Activated T-cell treated with anti-CD3 and anti-CD28 coated beads, Interleukin-2, amount 50 U/mL, for 72 hours (primary cell): ENCODE measurements around the gene MMEL1. TPM values are rescaled to one million over a fixed set of nuclear protein-coding genes. Genes with fewer than 3 reads are reported as not detected.
"Not testable (repeated sequence)": the region's sequence is repeated elsewhere in the genome, so short reads cannot be mapped to it uniquely, and the experiment has no call there.

Experiments
- ATAC-seq, 2 donors: fragments of 150-1000 bp; cut with Tn5 transposase; replicated peaks in 1 of 2; 2 replicates each; pipeline ENCODE4 v1.10.0; 2021; ENCODE audit warnings: moderate library complexity in 2 of 2, mild to moderate bottlenecking in 1 of 2
- DNase-seq, 2 donors: peaks; one replicate each; pipeline ENCODE4 v3.0.0; 2021 to 2022; ENCODE audit warnings: mixed read lengths in 1 of 2
- H3K27ac Mint-ChIP-seq: one replicate; pipeline ENCODE4 v1.8.0; 2022; ENCODE audit warnings: mild to moderate bottlenecking, moderate library complexity, mixed read lengths
- H3K27me3 Mint-ChIP-seq: one replicate; pipeline ENCODE4 v1.8.0; 2022; ENCODE audit warnings: low read depth, mixed read lengths
- H3K36me3 Mint-ChIP-seq, 2 donors: one replicate each; pipeline ENCODE4 v1.8.0; 2022; ENCODE audit warnings: mixed read lengths in 2 of 2, mild to moderate bottlenecking in 1 of 2; ENCODE audit not compliant: insufficient read depth in 2 of 2
- H3K4me1 Mint-ChIP-seq: one replicate; pipeline ENCODE4 v1.8.0; 2022; ENCODE audit warnings: low read depth, mixed read lengths
- H3K4me3 Mint-ChIP-seq, 2 donors: one replicate each; pipeline ENCODE4 v1.8.0; 2022; ENCODE audit warnings: mild to moderate bottlenecking in 2 of 2, mixed read lengths in 2 of 2, moderate library complexity in 2 of 2
- H3K9me3 Mint-ChIP-seq, 2 donors: one replicate each; pipeline ENCODE4 v1.8.0; 2022; ENCODE audit warnings: mixed read lengths in 2 of 2
- total RNA-seq, 2 donors: library from RNA; stranded (reverse); gene quantifications; one replicate each; pipeline ENCODE4 v1.2.3, GENCODE V29; 2022

The MMEL1 gene
- total RNA-seq, 2 donors from 2014 or later: 1.5 to 1.9 TPM

DNA sequence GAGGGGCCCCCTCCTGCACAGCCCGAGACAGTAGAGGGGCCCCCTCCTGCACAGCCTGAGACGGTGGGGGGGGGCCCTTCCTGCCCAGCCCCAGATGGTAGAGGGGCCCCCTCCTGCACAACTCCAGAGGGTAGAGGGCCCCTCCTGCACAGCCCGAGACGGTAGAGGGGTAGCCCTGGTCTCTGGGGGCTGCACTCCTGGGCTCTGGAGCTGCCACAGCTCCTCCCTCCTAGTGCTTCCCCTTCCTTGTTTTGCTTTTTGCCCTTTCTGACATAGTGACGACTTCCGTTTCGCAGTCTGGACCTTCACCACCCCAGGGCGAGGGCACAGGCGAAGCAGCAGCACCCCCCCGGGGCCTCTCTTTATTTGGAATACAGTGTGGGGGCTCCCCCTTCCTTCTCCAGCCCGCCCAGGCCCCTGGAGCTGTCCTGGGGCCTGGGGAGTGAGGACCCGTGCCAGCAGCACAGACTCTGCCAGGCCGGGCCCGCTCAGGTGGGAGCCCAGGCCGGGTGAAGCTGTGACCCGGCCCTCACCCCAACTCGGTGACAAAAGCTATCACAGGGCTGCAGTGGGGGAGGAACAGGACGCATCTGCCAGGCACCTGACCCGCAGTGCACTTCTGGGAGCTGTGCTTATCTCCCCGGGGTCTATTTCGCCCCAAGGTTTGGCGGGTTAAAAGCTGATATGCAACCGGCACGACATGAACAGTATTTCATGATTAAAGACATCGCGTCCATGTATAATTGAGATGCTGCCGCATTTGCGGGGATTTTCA, 47.3 kb downstream of the MMEL1 start:
- peak overlapping the region; percentile 91 for H3K27ac Mint-ChIP-seq
- ATAC-seq (peak; percentile 46 to 52), DNase-seq (peak; percentile 74 to 76)
- no peaks in the 10 kb centered on the region for H3K9me3 Mint-ChIP-seq
- H3K36me3 Mint-ChIP-seq: peaks cover 2 to 6% of the 10 kb centered on the region in 2 donors
- H3K4me3 Mint-ChIP-seq: peak overlapping the region; percentile 95 to 98
- no peaks in the 10 kb centered on the region for H3K27me3 Mint-ChIP-seq
- H3K4me1 Mint-ChIP-seq: peaks cover 47% of the 10 kb centered on the region

DNA sequence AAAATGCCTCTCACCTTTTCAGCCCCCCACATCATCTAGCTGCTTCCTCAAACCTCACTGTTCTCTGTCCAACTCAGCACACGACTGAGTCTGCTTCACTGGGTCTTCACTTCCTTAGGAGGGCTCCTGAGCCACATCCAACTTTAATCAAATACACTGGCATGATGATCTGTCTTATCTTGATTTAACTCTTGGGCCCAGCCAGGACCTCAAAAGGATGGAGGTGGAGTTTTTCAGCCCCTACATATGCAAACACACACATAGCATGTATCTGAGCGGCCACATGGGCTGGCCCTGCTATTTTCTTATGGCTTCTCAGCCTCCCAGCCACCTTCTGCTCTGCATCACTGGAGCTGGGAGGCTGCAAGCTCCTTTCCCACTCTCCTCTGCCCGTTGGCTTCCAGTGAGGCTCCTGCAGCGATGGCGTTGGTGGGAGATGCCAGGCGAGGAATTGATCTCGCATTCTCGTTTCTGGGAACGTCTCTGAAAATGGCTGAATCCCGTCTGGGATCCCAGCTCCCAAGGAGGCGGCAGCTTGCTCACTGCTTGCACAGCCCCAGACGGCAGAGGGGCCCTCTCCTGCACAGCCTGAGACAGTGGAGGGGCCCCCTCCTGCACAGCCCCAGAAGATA, 48.0 kb downstream of the MMEL1 start:
- peak overlapping the region; percentile 95 to 98 for H3K4me3 Mint-ChIP-seq
- H3K9me3 Mint-ChIP-seq: no peaks in the 10 kb centered on the region
- ATAC-seq: no peak
- H3K36me3 Mint-ChIP-seq: peaks cover 2 to 6% of the 10 kb centered on the region in 2 donors
- no peaks in the 10 kb centered on the region for H3K27me3 Mint-ChIP-seq
- peak overlapping the region; percentile 11 for H3K27ac Mint-ChIP-seq
- DNase-seq: no peak
- H3K4me1 Mint-ChIP-seq: peaks cover 51% of the 10 kb centered on the region

DNA sequence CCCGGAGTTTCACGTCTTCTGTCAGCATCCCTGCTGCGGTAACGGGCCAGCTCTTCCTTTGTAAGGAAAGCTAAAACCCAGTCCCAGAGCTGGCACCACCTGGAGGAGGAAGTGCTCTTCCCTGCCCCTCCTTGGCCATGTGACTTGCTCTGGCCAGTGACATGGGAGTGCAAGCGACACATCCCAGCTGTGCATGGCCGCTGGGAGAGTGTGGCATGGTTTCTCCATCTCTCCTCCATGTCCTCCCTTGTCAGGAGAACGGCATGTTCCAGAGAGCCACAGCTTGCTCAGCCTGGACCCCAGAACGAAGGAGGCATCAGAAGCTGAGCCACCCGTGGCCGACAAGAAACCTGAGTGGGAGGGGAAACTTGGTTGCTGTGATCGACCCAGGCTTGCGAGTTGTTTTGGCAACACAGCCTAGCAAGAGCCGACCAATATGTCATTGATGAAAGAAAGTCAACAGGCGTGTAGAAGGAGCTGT, 48.9 kb downstream of the MMEL1 start:
- peaks cover 60% of the 10 kb centered on the region for H3K4me1 Mint-ChIP-seq
- ATAC-seq: no peak
- H3K27ac Mint-ChIP-seq: peak overlapping the region; percentile 11

DNA sequence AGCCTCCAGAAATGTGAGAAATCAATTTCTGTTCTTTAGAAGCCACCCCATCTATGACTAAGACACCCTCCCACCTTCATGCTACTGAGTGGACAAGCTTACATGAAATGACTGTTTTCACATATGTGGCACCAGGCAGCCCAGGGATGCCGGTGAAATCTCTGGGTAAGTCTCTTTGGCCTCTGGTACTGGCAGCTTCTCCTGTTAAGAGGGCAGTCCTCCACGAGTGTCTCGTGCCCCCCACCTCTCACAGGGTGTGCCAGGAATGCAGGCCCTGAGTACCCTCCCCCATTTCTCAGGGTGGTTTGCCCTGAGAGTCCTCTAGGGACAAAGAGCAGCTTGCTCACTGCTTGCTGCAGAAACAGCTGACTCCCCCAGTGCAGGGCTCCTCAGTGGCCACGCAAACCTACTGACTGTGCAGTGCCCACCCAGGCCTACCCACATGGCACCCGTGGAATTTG, 49.5 kb downstream of the MMEL1 start:
- DNase-seq (peak; percentile 56 to 65), ATAC-seq (peak; percentile 24 to 29)
- no peaks in the 10 kb centered on the region for H3K27me3 Mint-ChIP-seq
- H3K4me3 Mint-ChIP-seq: peak overlapping the region; percentile 95 to 98
- H3K27ac Mint-ChIP-seq: peak overlapping the region; percentile 11
- H3K9me3 Mint-ChIP-seq: peaks cover 0 to 3% of the 10 kb centered on the region in 2 donors
- peaks cover 6% of the 10 kb centered on the region in 2 donors for H3K36me3 Mint-ChIP-seq
- H3K4me1 Mint-ChIP-seq: peaks cover 65% of the 10 kb centered on the region

More for the DNA sequence above, 48.9 kb downstream of the MMEL1 start:
- Mint-ChIP-seq H3K4me3 (peak overlapping the region; percentile 95 to 98), H3K36me3 (peaks cover 4 to 6% of the 10 kb centered on the region in 2 donors), H3K27me3 (no peaks in the 10 kb centered on the region), H3K9me3 (peaks cover 0 to 1% of the 10 kb centered on the region in 2 donors)
- DNase-seq: peak; percentile 52 to 56

DNA sequence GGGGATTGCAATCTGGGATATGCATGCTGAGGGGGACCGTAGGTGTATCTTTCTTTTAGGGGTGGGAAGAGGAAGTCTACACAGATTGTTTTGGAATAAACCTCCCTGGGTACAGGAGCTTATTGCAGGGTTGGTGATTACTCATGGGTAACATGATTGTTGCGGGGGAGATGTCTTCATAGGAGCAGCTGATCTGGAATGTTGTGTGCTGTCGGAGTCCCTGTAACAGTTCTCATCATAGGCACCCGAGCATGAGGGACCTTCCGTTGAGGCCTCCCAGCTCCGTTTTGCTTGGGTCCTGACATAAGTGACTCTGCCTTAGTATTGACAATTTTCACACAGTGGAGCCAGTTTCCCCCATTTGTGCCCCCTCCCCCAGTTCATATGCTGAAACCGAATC, 50.4 kb downstream of the MMEL1 start:
- peaks cover 6% of the 10 kb centered on the region in 2 donors for H3K36me3 Mint-ChIP-seq

DNA sequence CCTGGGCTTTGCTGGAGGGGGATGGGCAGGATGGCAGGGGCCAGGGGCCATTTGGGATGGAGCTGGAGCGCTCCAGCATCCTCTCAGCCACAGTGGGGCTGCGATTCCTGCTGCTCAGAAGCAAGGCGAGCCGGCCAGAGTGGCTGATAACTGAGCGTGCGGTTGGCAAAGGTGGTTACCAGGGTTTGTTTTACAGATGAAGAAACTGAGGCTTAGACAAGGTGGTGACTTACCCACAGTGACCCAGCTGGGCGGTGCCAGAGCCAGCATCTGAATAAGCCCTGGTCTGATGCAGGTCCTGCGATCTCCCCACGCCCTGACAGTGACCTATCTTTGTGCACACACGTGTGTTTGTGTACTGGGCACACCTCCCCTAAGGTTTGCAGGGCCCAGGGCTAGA, 52.1 kb downstream of the MMEL1 start:
- peaks cover 88% of the 10 kb centered on the region for H3K4me1 Mint-ChIP-seq
- ATAC-seq: no peak
- peaks cover 3 to 6% of the 10 kb centered on the region in 2 donors for H3K36me3 Mint-ChIP-seq
- DNase-seq: no peak
- peak overlapping the region in 1 of 2 donors; percentile 58 for H3K4me3 Mint-ChIP-seq
- no peak overlapping the region for H3K27ac Mint-ChIP-seq
- no peaks in the 10 kb centered on the region for H3K27me3 Mint-ChIP-seq
- peaks cover 0 to 3% of the 10 kb centered on the region in 2 donors for H3K9me3 Mint-ChIP-seq

More for the DNA sequence above, 50.4 kb downstream of the MMEL1 start:
- Mint-ChIP-seq H3K4me1 (peaks cover 75% of the 10 kb centered on the region), H3K27me3 (no peaks in the 10 kb centered on the region), H3K27ac (no peak overlapping the region), H3K4me3 (no peak overlapping the region), H3K9me3 (peaks cover 0 to 3% of the 10 kb centered on the region in 2 donors)
- no peak for ATAC-seq
- no peak for DNase-seq

DNA sequence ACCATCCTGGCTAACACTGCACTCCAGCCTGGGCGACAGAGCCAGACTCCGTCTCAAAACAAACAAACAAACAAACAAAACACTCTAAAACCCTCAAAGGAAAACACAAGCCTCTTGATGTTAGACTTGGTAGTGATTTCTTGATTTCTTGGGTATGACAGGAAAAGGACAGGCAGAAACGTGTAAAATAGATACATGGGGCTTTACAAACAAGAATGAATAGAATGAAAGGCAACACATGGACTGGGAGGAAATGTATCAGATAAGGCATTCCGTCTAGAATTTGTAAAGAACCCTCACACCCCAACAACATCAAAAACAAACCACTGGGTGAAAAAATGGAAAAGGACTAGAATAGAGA, 54.1 kb downstream of the MMEL1 start:
- peaks cover 9% of the 10 kb centered on the region in 2 donors for H3K36me3 Mint-ChIP-seq
- peak overlapping the region; percentile 90 for H3K27ac Mint-ChIP-seq
- peaks cover 74% of the 10 kb centered on the region for H3K4me1 Mint-ChIP-seq
- H3K4me3 Mint-ChIP-seq: peak overlapping the region; percentile 64 to 74
- ATAC-seq (no peak), DNase-seq (no peak)
- H3K27me3 Mint-ChIP-seq: no peaks in the 10 kb centered on the region
- H3K9me3 Mint-ChIP-seq: peaks cover 2 to 10% of the 10 kb centered on the region in 2 donors

DNA sequence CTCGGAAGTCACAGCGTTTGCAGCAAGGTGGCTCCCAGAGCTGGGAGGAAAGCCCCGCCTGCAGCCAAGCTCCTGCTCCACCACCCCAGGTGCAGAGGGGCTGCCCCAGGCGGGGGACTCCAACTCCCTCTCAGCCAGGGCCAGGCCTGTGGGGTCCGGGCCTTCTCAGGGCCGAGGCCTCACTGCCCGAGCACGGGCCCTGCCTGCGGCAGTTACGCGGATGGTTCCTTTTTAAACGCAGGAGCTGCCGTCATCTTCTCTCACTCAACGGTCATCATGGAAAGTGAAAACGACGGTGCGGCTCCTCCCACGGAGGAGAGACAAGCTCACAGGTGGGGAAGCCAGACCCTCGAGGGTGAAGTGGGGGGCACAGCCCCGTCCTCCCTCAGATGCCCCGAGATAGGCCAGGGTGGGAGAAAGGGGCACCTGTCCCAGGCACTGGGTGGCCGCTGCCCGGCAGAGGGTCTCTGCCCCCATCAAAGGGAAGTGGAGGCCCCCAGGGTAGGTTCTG, 55.2 kb downstream of the MMEL1 start:
- H3K9me3 Mint-ChIP-seq: peaks cover 11 to 19% of the 10 kb centered on the region in 2 donors
- peak; percentile 37 to 54 for DNase-seq
- peaks cover 63% of the 10 kb centered on the region for H3K4me1 Mint-ChIP-seq
- peak overlapping the region; percentile 64 to 74 for H3K4me3 Mint-ChIP-seq
- ATAC-seq: peak; percentile 58 to 62
- peak overlapping the region; percentile 90 for H3K27ac Mint-ChIP-seq
- H3K27me3 Mint-ChIP-seq: not testable (repeated sequence)
- peaks cover 17 to 20% of the 10 kb centered on the region in 2 donors for H3K36me3 Mint-ChIP-seq

DNA sequence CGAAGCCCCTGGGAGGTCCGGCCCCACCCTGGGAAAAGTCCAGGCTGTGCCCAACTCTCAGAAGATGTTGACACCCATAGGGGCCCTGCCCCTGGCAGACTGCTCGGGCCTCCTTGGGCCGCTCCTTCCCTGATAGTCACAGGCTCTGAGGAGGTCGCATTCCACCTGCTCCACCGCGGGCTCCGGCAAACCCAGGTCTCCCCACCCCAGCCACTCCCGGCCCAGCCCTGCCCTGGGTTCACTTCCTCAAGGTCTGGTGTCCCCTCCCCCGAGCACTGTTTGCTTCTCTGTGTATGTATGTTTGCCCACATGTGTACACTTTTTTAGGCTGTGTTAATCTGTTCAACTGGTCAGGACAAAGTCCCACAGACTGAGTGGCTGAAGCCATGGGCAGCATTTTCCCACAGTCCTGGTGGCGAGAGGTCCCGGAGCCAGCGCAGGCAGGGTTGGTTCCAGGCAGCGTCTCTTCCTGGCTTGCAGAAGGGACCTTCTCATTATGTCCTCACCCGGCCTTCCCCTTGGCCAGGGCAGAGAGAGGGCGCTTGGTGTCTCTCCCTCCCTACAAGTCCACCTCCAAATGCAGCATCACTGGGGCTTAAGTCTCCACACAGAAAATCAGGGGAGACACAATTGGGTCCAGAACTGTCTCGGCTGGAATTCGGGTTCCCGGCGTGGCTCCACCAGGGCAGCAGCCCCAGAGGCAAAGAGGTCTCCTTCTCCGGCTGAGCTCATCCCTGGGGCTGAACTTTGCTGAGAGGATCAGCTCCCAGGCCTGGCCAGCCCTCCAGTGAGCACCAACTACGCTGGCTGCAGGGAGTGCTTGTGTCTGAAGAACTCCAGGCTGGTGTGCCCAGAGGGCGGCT, 56.8 kb downstream of the MMEL1 start:
- H3K27ac Mint-ChIP-seq: no peak overlapping the region
- H3K4me1 Mint-ChIP-seq: peaks cover 47% of the 10 kb centered on the region
- H3K27me3 Mint-ChIP-seq: no peaks in the 10 kb centered on the region
- H3K36me3 Mint-ChIP-seq: peaks cover 20% of the 10 kb centered on the region in 2 donors
- H3K4me3 Mint-ChIP-seq: peak overlapping the region; percentile 21 to 43
- no peak for ATAC-seq
- peaks cover 13 to 21% of the 10 kb centered on the region in 2 donors for H3K9me3 Mint-ChIP-seq
- DNase-seq: no peak

DNA sequence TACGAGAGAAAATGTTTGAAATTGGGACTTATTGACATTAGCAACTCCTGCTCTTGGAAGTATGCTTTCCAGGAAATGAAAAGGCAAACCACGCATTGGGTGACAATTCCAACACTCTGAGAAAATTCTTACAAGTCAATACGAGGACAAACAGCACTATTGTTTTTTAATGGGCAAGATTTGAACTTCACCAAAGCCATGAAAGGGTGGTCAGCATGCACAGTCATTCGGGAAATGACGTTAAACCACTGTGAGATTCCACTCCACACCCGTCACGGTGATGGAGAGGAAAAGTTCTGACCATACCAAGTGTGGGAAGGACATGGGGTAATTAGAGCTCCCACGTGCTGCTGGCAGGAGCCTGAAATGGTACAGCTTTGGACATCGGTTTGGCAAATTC, 58.5 kb downstream of the MMEL1 start:
- no peak for ATAC-seq
- peaks cover 33% of the 10 kb centered on the region for H3K4me1 Mint-ChIP-seq
- H3K4me3 Mint-ChIP-seq: no peak overlapping the region
- H3K36me3 Mint-ChIP-seq: peaks cover 20 to 22% of the 10 kb centered on the region in 2 donors
- no peak for DNase-seq
- peaks cover 13 to 21% of the 10 kb centered on the region in 2 donors for H3K9me3 Mint-ChIP-seq
- H3K27ac Mint-ChIP-seq: peak overlapping the region; percentile 13
- no peaks in the 10 kb centered on the region for H3K27me3 Mint-ChIP-seq

DNA sequence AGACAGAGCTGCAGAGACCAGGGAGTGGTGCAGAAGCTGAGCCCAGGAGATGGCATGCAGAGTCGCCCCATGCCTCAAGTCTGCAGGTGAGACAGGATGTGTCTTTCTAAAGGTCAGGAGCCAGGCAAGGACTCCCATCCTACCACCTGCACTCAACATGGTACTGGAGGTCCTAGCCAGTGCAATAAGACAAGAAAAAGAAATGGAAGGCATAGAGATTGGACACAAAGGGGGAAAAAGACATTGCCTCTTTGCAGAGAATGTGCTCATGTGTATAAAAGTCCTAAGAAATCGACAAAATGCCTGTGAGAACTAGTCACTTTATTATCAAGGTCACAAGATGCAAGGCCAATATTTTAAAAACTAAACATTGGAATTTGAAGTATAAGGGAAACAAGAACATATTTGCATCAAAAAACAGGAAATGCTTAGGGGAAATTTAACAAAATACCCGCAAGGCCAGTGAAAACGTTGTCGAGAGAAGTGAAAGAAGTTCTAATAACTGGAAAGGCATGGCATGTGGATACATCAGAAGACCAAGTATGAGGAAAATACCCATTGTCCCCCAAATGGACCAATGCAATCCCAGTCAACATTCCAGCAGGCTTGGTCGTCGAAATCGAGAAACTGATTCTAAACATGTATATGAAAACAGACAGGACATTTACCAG, 59.4 kb downstream of the MMEL1 start:
- DNase-seq: no peak
- no peak for ATAC-seq
- Mint-ChIP-seq H3K9me3 (peaks cover 13 to 19% of the 10 kb centered on the region in 2 donors), H3K27ac (peak overlapping the region; percentile 13), H3K4me3 (no peak overlapping the region), H3K4me1 (peaks cover 23% of the 10 kb centered on the region), H3K36me3 (peaks cover 19 to 20% of the 10 kb centered on the region in 2 donors), H3K27me3 (no peaks in the 10 kb centered on the region)

DNA sequence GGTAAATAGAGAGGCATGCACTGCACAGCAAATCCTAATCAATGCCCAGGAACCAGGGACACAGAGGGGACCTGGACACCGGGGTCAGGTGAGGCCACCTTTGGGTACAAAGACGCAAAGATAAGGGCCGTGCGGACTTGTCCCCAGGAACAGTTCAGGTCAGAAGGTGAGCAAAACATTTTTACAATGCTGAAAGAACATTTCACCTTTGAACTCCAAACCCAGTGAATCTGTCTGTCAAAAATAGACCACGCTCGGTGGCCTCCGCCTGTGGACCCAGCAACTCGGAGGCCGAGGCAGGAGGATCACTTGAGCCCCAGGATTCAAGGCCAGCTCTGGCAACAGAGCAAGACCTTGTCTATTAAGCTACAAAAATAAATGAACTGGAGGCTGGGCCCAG, 61.5 kb downstream of the MMEL1 start:
- H3K9me3 Mint-ChIP-seq: peaks cover 13 to 19% of the 10 kb centered on the region in 2 donors

More for the DNA sequence above, 61.5 kb downstream of the MMEL1 start:
- H3K27me3 Mint-ChIP-seq: no peaks in the 10 kb centered on the region
- H3K4me3 Mint-ChIP-seq: no peak overlapping the region
- no peak overlapping the region for H3K27ac Mint-ChIP-seq
- DNase-seq: no peak
- peaks cover 5% of the 10 kb centered on the region for H3K4me1 Mint-ChIP-seq
- no peak for ATAC-seq
- peaks cover 19 to 20% of the 10 kb centered on the region in 2 donors for H3K36me3 Mint-ChIP-seq
